Measurements from ENCODE around the gene ACOT12.
"Not testable (repeated sequence)": the region's sequence is repeated elsewhere in the genome, so short reads cannot be mapped to it uniquely, and the experiment has no call there.

The ACOT12 gene

GRCh38 chr5:81336556-81336955, 57.4 kb downstream of the ACOT12 start:
- no peak for DNase-seq

GRCh38 chr5:81335946-81336345, 58.0 kb downstream of the ACOT12 start:
- DNase-seq, result no peak

DNA sequence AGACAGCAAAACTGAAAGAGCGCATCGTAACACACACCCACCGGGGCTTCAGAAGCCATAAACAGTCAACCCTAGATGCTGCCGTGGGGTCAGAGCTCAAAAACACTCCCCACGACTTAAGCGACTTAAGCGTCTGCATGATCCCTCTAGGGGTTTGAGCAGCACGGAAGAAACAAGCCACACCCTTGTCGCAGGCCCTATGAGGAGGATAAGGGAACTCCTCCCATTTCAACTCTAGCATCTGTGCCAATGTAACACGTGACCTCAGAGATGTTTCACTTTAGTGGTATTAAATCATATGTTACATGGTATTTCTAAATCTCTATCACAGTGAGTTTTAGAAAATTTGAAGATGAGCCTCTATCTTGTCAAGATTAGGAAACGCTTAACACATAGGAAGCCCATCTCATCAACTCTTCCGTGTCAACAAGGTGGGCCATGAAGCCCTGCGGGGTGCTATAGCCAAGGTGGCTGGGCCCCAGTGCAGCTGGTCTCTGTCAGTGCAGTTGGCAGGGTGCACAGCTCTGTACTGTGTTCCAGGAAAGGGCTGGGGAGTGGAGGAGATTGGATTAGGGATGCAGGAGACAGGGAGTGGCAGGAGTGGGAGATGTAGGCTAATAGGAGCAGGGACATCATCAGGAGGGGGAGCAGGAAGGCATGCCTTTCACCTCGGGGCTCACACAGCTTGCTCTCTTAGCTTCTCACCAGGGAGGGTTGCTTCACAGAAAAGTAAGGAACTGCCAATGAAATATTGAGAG, 59.5 kb downstream of the ACOT12 start:
- no peak for DNase-seq

DNA sequence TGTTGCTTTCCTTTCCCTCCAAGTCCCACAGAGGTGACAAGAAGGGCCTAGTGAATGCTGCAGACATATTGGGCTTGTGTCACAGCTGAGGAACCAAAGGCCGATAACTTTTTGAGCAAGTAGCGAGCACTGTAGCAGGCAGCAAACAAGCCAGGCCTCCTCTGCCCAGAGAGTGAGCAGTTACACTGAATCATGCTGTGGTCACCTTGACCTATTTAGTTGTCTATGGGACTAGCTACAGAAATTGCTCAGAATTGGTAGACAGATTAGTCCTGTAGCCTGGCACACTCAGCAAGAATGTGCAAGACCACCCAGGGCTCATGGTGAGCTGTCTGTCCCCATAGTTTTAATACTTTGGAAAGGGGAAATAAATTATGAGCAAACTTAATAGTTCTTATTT, 67.4 kb downstream of the ACOT12 start:
- no peak for DNase-seq

DNA sequence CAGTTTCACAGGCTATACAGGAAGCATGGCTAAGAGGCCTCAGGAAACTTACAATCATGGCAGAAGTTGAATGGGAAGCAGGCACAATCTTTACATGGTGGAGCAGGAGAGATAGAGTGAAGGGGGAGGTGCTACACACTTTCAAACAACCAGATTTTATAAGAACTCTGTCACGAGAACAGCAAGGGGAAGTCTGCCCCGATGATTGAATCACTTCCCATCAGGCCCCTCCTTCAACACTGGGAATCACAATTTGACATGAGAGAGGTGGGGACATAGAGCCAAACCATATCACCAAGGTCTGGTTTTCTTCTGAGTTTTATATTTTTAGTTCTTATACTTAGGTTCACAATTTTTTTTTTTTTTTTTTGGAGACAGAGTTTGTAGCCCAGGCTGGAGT, 76.4 kb downstream of the ACOT12 start:
- DNase-seq, result no peak

DNA sequence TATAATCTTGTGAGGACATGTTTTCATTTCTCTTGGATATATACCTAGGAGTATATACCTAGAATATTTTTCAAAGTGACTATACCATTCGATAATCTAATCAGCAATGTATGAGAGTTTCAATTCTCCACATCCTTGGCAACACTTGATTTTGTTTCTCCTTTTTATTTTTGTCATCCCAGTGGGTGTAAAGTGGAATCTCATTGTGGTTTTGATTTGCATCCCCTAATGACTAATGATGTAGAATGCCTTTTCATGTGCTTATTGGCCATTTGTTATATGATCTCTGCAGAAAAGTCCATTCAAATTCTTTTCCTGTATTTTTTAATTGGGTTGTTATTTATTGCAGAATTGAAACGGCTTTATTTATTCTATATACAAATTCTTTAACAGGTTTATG, 77.4 kb downstream of the ACOT12 start:
- DNase-seq, result no peak

DNA sequence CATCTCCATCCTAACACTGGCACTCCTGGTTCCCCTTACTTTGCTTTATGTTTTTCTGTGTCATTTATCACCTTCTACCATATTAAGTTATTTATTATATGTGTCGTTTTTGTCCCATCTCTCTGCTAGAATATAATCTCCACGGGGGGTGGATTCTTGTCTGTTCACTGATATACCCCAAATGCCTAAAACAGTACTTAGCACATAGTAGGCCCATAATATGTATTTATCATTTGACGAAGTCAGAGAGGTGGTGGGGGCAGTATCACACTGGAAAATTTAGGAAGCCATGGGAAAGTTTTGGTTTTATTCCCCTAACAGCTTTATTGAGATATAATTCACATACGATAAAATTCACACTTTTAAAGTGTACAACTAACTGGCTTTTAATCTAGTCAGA, 78.1 kb downstream of the ACOT12 start:
- DNase-seq, result no peak

DNA sequence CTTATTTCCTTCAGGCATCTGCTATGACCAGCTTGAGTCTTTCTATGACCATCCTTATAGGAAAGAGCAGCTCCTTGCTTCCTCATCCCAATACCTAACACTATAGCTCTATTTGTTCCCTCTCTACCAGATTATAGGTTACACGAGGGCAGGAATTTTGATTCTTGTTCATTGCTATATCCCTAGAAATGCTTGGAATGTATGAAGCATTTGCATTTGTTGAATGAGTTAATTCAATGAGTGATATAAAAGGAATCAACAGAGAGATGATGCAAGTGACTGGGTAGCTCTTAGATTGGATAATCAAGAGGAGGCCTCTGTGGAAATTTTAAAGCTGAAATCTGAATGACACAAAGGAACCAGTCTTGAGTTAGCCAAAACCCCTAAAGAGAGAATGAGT, 78.6 kb downstream of the ACOT12 start:
- no peak for DNase-seq

GRCh38 chr5:81314581-81314980, 79.4 kb downstream of the ACOT12 start:
- DNase-seq, result no peak

DNA sequence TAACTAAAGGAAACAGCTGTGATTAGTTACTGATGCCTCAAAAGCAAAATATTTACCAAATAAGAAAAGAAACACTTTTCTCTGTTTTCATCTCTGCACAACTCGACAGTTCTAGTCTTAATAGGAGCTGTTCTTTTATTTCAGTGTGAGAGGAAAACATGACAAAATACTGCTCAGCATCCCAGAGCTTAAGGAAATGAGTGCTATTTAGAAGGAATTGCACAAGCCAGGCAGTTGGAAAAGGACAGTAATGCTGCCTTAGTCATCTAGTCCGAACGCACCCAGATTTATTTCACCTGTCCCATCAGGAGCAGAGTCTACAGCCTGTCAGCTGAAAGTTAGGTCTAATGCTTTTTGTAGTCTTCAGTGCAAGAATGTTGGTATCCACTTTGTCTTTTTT, 80.2 kb downstream of the ACOT12 start:
- DNase-seq, result no peak

- DNase-seq, result no peak
Measured at GRCh38 chr5:81313278-81313677, 80.7 kb downstream of the ACOT12 start.

DNA sequence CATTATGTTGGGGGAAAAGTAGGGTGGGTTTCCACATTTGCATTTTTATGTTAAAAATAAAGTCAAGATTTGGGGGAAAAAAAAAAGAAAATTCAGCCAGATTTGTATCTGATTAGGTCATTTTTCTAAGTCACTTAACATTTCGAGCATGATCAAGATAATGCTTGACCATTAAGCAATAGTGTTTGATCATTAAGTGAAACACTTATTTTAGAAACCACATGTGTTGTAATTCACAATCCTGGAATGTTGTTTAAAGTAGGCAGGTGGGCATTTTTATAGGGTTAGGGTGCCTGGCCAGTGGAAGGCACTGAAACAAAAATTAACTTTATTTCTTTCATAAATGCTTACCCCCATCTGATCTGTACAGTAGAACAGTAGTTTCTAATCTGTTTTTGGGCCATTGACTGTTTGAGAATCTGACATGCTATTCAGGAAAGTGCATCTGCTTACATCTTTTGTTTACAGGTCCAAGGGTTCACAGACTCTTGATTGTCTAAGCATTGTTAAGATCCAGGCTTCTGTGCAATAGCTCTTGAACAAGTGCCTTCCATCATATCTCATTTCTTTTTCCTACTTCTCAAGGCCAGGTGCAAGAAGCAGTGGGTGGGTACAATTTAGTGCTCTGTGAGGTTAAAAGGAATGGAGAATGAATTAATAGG, 83.4 kb downstream of the ACOT12 start:
- DNase-seq, result no peak

GRCh38 chr5:81308836-81309235, 85.1 kb downstream of the ACOT12 start:
- no peak for DNase-seq

- DNase-seq, result no peak
Measured at GRCh38 chr5:81305785-81306184, 88.1 kb downstream of the ACOT12 start.

DNA sequence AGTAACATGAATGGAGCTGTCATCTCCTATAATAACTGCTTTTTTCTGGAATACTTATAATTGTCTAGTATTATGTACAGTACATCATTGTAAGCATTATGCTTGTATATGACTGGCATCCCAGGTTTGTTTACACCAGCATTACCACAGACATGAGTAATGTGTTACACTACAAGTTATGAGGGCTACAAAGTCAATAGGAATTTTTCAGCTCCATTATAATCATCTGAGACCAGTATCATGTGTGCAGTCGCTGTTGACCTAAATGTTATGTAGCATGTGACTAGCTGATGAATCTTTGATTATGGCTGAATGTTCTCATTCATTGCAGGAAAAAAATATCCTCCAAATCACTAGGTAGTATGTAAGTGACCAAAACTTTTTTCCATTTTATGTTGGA, 90.4 kb downstream of the ACOT12 start:
- no peak for DNase-seq

DNA sequence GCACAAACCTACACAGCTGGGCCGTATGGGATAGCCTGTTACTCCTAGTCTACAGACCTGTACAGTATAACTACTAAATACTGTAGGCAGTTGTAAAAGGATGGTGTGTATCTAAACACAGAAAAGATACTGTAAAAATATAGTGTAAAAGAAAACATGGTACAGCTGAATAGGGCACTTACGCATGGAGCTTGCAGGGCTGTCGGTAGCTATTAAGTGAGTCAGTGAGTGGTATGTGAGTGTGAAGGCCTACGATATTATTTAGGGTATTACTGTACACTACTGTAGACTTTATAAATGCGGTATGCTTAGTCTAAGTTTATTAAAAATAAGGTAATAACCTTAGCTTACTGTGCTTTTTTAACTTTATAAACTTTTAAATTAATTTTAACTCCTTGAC, 91.3 kb downstream of the ACOT12 start:
- DNase-seq, result no peak

DNA sequence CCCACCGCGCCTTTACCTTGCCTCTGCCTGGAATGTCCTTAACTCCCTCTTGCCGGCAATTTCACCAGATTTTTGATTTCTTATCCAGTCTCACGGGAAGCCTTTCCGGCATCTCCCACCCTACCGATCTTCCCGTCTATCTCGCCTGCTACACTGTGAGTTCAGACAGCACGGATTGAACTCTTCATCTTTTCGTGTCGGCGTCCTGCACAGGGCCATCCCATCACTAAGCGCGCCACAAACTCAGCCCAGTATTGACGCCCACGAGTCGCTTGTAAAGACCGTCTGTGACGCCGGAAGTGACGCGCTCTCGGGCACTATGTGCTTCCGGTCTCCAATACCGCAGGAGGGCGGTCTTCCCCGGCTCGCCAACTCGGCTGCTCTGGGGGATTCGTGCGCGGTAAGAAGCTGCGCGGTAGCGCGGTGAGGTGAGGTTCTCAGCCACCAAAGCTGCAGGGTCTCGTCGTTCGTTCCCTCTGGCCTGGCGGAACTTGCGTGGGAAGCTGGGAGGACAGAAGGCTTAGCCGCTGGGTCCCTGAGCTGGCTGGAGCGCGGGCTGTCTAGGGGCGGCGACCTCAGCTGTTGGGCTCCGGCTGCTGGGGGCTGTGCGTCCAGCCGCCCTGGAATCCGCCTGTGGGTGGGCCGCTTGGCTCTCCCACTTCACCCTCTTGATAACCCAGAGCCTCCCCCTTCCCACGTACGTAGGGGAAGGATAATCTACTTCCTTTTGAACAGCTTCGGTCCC, 92.5 kb downstream of the ACOT12 start, which contains the start of gene ZCCHC9:
Gene ZCCHC9, plus strand, starts transcription at position 317 of the 745 bp plus-strand sequence. CDS start 3,171 bp downstream, outside the sequence.
- peak; percentile 30 for DNase-seq

GRCh38 chr5:81300921-81301270, 93.0 kb downstream of the ACOT12 start:
- DNase-seq, result no peak

- no peak for DNase-seq
Measured at GRCh38 chr5:81297531-81297930, 96.4 kb downstream of the ACOT12 start.

GRCh38 chr5:81294021-81294420, 99.9 kb downstream of the ACOT12 start:
- DNase-seq, result not testable (repeated sequence)

- DNase-seq, result no peak
Measured at GRCh38 chr5:81292130-81292529, 101.8 kb downstream of the ACOT12 start.

GRCh38 chr5:81290146-81290545, 103.8 kb downstream of the ACOT12 start:
- DNase-seq, result no peak

- DNase-seq, result no peak
Measured at GRCh38 chr5:81288021-81288433, 105.9 kb downstream of the ACOT12 start.

DNA sequence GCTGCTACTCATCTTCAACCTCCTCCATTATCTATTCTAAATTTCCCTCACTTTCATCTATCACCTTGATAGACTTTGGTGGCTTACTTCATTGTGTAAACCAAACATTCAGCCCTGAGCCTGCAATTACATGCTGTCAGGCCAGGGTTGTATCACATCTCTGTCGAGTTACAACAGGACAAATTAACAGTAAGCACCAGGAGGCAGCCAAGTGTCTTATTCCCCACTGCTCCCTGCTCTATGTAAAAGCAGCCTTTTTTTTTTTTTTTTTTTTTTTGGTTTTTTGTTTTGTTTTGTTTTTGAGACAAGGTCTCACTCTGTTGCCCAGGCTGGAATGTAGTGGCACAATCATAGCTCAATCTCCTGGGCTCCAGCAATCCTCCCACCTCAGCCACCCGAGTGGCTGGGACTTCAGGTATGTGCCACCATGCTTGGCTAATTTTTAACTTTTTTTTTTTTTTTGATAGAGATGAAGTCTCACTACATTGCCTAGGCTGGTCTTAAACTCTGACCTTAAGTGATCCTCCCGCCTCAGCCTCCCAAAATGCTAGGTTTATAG, 107.8 kb downstream of the ACOT12 start:
- no peak for DNase-seq
